GM10266 (cell line): ENCODE measurements around the gene MMAB.

Experiments
- DNase-seq: peaks from one replicate; pipeline ENCODE4 v3.0.0; 2012; ENCODE audit errors: extremely low spot score
- TF ChIP-seq, protein P1 (sequence below): IDR thresholded peaks from 2 replicates; pipeline ENCODE4 v1.5.1; 2012; ENCODE audit warnings: mild to moderate bottlenecking, low read depth; ENCODE audit not compliant: control insufficient read depth, insufficient read depth; ENCODE audit errors: missing control alignments

Gene MMAB

DNA sequence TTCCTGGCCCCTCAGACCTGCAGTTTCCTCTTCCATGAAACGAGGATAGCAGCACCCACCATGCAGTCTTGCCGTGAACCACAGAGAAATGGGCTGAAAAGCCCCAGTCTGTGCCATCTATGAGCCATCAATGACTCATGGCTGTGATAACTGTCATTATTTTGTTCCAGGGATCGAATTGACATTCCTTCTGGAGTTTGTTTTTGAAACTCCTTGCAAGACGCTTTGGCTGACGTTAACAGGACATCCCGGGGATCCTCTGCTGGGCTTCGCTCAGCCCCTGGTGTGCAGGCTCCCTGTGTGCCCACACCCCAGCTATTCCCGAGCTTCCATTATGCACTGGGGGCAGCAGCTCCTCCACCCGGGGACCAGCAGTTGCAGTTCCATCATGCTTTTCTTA is 33.8 kb downstream of the MMAB start:
- TF ChIP-seq, protein P1, sequence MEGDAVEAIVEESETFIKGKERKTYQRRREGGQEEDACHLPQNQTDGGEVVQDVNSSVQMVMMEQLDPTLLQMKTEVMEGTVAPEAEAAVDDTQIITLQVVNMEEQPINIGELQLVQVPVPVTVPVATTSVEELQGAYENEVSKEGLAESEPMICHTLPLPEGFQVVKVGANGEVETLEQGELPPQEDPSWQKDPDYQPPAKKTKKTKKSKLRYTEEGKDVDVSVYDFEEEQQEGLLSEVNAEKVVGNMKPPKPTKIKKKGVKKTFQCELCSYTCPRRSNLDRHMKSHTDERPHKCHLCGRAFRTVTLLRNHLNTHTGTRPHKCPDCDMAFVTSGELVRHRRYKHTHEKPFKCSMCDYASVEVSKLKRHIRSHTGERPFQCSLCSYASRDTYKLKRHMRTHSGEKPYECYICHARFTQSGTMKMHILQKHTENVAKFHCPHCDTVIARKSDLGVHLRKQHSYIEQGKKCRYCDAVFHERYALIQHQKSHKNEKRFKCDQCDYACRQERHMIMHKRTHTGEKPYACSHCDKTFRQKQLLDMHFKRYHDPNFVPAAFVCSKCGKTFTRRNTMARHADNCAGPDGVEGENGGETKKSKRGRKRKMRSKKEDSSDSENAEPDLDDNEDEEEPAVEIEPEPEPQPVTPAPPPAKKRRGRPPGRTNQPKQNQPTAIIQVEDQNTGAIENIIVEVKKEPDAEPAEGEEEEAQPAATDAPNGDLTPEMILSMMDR, result no peak
- DNase-seq, result no peak

DNA sequence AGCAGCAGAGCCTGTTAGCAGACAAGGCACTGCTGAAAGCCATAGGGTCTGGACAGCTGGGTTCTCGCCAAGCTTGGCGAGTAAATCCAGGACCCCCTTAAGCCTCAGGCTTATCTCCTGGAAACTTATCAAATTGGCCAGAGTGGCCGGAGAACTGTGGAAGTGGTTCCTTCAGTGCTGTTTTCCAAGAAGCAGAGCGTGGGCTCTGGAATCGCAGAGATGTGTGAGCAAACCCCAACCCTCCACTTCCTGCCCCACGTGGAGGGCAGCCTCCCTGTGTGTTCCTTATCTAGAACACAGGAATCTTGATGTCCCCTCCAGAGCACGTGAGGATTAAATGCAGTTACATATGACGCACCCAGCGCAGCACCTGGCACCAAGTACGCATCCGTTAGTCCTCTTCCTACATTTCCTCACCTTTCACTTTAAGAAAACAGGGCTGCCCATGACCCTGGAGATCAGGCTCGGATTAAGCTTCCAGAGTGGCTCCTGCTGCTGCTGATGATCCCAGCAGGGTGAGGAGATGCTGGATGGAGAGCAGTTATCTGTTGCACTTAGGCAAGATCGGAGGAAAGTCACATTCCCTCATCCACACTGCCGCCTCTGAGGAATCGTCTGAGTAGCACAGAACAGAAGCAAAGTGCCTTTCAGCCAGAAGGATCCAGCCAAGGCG is 35.0 kb downstream of the MMAB start:
- TF ChIP-seq, protein P1, result no peak
- no peak for DNase-seq

DNA sequence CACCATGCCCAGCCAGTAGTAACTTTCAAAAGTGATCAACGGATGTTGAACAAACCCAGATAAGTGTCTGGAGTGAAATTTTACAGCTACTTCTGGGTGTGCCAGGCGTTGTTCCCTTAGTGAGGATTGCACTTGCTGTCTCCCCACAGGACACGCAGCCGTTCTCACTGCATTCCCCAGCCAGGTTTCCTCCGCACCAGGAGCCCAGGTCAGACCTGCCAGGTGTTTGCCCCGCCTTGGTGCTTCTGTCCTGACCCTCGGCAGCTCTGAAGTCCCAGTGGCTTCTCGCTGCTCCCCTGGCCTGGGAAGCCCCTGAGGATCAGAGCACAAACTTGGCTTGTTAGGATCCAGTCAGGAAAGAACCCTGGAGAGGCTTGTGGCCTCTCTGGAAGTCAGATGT is 36.2 kb downstream of the MMAB start:
- TF ChIP-seq, protein P1, result no peak
- no peak for DNase-seq

DNA sequence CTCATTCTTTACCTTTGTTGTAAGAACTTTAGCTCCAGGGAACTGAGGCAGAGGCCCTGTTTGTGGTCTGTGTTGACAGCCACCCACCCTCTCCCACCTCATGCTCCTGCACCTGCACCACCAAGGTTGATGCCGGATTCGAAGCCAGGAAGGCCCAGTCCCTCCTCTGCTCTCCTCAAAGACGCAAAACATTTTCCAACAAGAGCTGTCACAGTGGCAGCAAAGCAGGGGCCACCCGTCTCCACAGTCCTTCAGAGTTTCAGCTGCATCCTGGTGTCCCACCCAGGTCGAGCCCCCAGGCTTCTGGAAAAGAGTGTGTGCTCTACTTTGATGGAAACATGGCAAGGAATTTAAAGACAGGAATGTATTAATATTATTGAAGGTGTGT is 37.4 kb downstream of the MMAB start:
- DNase-seq, result no peak

DNA sequence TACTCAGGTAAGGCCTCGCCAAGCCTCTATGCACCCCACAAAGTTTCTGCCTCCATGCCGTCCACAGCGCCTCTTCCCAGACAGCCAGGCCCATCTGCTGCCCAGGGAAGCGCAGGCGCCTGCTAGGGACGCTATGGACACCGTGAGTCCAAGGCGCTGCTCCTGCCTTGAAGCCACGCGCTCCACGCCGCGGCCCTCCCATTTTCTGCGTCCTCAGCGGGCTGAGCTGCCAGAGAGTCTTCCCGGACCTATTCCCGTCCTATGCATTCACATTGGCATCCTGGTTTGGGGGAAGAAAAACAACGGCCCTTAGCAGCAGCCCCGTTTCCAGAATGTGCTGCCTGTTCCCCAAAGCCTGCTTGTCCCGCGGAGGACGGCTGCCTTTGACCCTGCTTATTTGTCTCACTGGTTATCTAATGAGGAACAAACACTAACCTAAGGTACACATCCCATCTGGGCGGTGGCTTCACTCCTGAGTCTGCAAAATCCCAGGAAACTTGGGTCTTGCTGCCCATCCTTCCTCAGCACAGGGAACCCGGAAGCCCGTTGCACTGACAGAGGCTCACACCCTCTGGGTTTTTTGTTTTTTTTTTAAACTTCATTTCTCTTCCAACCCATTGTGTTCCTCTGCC is 38.0 kb downstream of the MMAB start:
- TF ChIP-seq, protein P1, result no peak
- no peak for DNase-seq

More for the DNA sequence above, 37.4 kb downstream of the MMAB start:
- TF ChIP-seq, protein P1, result no peak

DNA sequence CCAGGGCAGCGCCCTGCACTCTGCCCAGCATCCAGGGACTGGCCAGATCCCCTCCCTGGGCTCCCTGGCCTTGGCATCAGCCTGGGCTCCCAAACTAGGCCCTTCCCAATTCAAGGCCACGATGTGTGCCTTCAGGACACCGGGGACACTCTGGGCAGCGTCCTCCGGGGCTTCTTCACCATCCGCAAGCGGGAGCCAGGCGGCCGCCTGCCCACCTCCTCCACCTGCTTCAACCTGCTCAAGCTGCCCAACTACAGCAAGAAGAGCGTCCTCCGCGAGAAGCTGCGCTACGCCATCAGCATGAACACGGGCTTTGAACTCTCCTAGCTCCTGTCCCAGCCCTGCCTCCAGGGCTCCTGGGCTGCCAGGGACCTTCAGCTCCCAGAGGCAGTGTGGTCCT is 38.8 kb downstream of the MMAB start:
- TF ChIP-seq, protein P1, result no peak
- DNase-seq, result no peak

DNA sequence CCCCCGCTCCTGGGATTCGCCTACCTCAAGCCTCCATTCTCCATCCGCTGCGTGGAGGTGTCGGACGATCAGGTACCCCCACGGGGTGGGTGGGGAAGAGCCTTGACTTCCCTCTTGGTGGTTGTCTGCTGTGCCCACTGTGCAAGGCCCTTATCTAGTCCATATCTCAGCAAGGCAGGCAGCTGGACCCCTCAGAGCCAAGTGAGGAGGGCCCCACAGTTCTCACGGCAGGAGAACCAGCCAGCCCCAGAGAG is 39.9 kb downstream of the MMAB start:
- TF ChIP-seq, protein P1, result no peak
- DNase-seq, result no peak
